NCI-H128 (cell line): ENCODE measurements around the gene AQP7.
A peak's percentile ranks its signal among the peaks of the same experiment; 100 is the strongest.
"Not testable (repeated sequence)": the region's sequence is repeated elsewhere in the genome, so short reads cannot be mapped to it uniquely, and the experiment has no call there.

ENCODE experiments used
- DNase-seq: peaks from one replicate; lab custom pipeline; 2025; ENCODE audit not compliant: unreplicated experiment; lab: John Stamatoyannopoulos, UW

AQP7 gene

GRCh38 chr9:33402371-33402770, at the start of gene AQP7:
Gene AQP7, minus strand, starts transcription at chr9:33402568. Its CDS starts 1,306 bp downstream, at chr9:33401262.
- DNase-seq: not testable (repeated sequence)

- no peak for DNase-seq
Observed at GRCh38 chr9:33450621-33451146, 48.3 kb upstream of the AQP7 start.

- DNase-seq: no peak
Observed at GRCh38 chr9:33449715-33450114, 47.3 kb upstream of the AQP7 start.

- DNase-seq: no peak
Observed at GRCh38 chr9:33447799-33448553, 45.6 kb upstream of the AQP7 start.

GRCh38 chr9:33446946-33447798, 44.8 kb upstream of the AQP7 start, which contains the start of gene AQP3:
Gene AQP3, minus strand, starts transcription at chr9:33447593. Its CDS starts 63 bp downstream, at chr9:33447530.
- DNase-seq: peak; percentile 33

GRCh38 chr9:33446240-33446945, 44.0 kb upstream of the AQP7 start:
- DNase-seq: no peak

- DNase-seq: no peak
Observed at GRCh38 chr9:33445389-33446239, 43.2 kb upstream of the AQP7 start.

- DNase-seq: no peak
Observed at GRCh38 chr9:33443464-33444154, 41.2 kb upstream of the AQP7 start.

GRCh38 chr9:33443047-33443446, 40.7 kb upstream of the AQP7 start:
- no peak for DNase-seq

- DNase-seq: no peak
Observed at GRCh38 chr9:33442125-33442524, 39.8 kb upstream of the AQP7 start.

- no peak for DNase-seq
Observed at GRCh38 chr9:33440609-33441008, 38.2 kb upstream of the AQP7 start.

GRCh38 chr9:33440204-33440603, 37.8 kb upstream of the AQP7 start:
- DNase-seq: no peak

GRCh38 chr9:33439731-33440130, 37.4 kb upstream of the AQP7 start:
- DNase-seq: no peak

- no peak for DNase-seq
Observed at GRCh38 chr9:33438926-33439680, 36.7 kb upstream of the AQP7 start.

GRCh38 chr9:33437898-33438297, 35.5 kb upstream of the AQP7 start:
- no peak for DNase-seq

- no peak for DNase-seq
Observed at GRCh38 chr9:33437205-33437604, 34.8 kb upstream of the AQP7 start.

- no peak for DNase-seq
Observed at GRCh38 chr9:33436445-33436844, 34.1 kb upstream of the AQP7 start.

- no peak for DNase-seq
Observed at GRCh38 chr9:33435821-33436277, 33.5 kb upstream of the AQP7 start.
